ENCODE results near the gene ANTKMT. TPM values are rescaled to one million over a fixed set of nuclear protein-coding genes. Genes with fewer than 3 reads are reported as not detected.
"Not testable (repeated sequence)": the region's sequence is repeated elsewhere in the genome, so short reads cannot be mapped to it uniquely, and the experiment has no call there.

ANTKMT gene
- total RNA-seq, 2 experiments from 2014 or later = 8.4 to 9.3 TPM

DNA sequence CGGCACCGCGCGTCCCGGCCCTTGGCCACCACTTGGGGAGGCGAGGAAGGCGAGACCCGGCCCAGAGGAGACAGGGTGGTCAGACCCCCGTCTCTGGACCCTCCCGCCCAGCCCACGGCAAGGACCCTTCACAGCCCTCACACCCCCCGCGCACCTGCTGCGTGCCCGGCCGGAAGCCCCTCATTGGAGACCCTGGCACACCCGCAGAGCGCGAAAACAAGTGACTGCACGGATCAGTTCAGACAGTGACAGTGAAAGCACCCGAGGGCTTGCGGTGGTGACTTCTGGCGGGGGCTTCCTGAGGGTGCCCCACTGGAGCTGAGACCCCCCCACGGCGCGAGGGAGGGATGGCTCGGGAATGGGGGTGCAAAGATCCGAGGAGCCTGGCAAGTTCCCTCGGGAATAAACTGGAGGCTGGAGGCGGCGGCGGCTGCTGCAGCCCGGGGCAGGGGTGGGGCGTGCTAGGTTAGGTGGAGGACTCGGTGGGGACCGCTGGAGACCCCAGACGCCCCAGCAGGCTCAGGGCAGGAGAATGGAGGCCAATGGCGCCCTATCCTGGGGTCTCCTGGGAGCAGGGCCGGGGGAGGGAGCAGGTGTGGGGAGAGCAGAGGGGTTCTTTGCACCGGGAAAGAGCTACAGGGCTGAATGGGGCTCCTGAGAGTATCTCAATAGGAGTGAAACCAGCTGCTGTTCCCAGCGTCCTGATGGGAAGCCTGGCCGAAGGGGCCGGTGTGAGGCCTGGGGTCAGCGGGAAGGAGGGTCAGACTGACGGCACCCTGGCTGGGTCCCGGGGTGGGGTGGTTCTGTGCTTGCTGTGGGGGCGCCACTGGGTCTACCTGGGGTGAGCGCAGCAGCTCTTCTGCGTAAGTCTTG is 14.5 kb upstream of the ANTKMT start:
- H3K4me1 Mint-ChIP-seq = no peaks in the 10 kb centered on the region
- H3K27me3 Mint-ChIP-seq = peaks cover 52% of the 10 kb centered on the region
- POLR2A ChIA-PET = interaction anchor here (1.1 kb wide), 1 partner anchor 38 kb away, joined by 4 read pairs; the partner anchor contains the start of gene RHOT2
- no peak for DNase-seq
- H3K9me3 Mint-ChIP-seq = no peaks in the 10 kb centered on the region
- CTCF ChIA-PET = interaction anchor here (1.3 to 1.4 kb wide), 2 partner anchors 10 to 30 kb away, joined by 3 read pairs; no protein-coding TSS in a partner anchor
- no peaks in the 10 kb centered on the region for H3K36me3 Mint-ChIP-seq (ENCODE audit: low read depth)
- H3K27ac Mint-ChIP-seq = no peak overlapping the region
- no peak overlapping the region for H3K4me3 Mint-ChIP-seq

DNA sequence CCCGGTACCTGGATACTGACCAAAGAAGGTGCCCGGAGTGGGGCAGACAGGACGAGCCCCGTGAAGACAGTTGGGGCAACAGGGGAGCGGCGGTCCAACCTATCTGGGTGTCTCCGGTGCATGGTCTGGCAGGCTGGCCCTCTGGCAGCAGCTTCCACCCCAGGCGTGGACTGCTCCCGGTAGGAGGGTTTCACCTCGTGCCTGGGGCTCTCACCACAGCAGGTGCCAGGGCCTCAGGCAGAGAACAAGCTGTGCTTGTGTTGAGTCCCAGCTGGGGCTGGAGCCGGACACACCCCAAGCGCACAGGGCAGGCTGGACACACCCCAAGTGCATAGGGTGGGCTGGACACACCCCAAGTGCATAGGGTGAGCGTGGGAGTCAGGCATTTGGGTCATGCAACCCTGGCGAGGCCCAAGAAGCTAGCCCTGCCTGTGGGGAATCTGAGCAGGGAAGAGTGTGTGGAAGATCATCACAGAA is 13.8 kb upstream of the ANTKMT start:
- Mint-ChIP-seq H3K27ac (no peak overlapping the region), H3K4me1 (no peaks in the 10 kb centered on the region), H3K36me3 (ENCODE audit: low read depth) (no peaks in the 10 kb centered on the region), H3K27me3 (peaks cover 46% of the 10 kb centered on the region), H3K4me3 (no peak overlapping the region), H3K9me3 (no peaks in the 10 kb centered on the region)
- ChIA-PET POLR2A (interaction anchor here (1.1 to 1.8 kb wide), 2 partner anchors 11 to 39 kb away, joined by 4 to 9 read pairs; partner anchors contain the start of gene RHOT2), CTCF (interaction anchor here (1.3 to 1.4 kb wide), 2 partner anchors 9 to 29 kb away, joined by 3 read pairs; no protein-coding TSS in a partner anchor)
- DNase-seq = no peak

DNA sequence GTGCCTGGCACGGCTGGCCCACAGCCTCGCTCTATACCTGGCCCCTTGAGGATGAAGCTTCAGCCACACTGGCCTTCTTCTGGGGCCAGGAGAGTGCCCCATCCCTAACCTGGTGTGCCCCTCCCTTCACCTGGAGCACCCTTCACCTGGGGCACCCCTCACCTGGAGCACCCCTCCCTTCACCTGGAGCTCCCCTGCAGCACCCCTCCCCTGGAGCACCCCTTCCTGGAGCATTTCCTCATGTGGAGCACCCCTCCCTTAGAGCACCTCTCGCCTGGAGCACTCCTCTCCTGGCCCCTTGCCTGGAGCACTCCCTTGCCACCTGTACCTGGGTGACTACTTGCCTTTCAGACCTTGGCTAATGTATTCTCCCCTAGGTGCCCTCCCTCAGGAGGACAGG is 12.9 kb upstream of the ANTKMT start:
- Mint-ChIP-seq H3K4me1 (peaks cover 3% of the 10 kb centered on the region), H3K4me3 (no peak overlapping the region), H3K36me3 (ENCODE audit: low read depth) (no peaks in the 10 kb centered on the region), H3K9me3 (no peaks in the 10 kb centered on the region), H3K27ac (no peak overlapping the region), H3K27me3 (peaks cover 41% of the 10 kb centered on the region)
- ChIA-PET CTCF (no interaction called here), POLR2A (interaction anchor here (1.1 to 1.8 kb wide), 2 partner anchors 12 to 40 kb away, joined by 4 to 9 read pairs; partner anchors contain the start of gene RHOT2)
- no peak for DNase-seq

GRCh38 chr16:708959-709358 is 12.0 kb upstream of the ANTKMT start:
- peaks cover 3% of the 10 kb centered on the region for H3K4me1 Mint-ChIP-seq
- H3K36me3 Mint-ChIP-seq (ENCODE audit: low read depth) = no peaks in the 10 kb centered on the region
- CTCF ChIA-PET = interaction anchor here (1.0 kb wide), 1 partner anchor 349 kb away, joined by 4 read pairs; no protein-coding TSS in a partner anchor
- no peak overlapping the region for H3K4me3 Mint-ChIP-seq
- no peak for DNase-seq
- H3K27me3 Mint-ChIP-seq = peaks cover 39% of the 10 kb centered on the region
- H3K9me3 Mint-ChIP-seq = no peaks in the 10 kb centered on the region
- POLR2A ChIA-PET = interaction anchor here (1.1 to 1.8 kb wide), 2 partner anchors 13 to 18 kb away, joined by 3 to 9 read pairs; partner anchors contain the start of gene HAGHL
- no peak overlapping the region for H3K27ac Mint-ChIP-seq

- H3K27me3 Mint-ChIP-seq = peaks cover 37% of the 10 kb centered on the region
- H3K36me3 Mint-ChIP-seq (ENCODE audit: low read depth) = no peaks in the 10 kb centered on the region
- H3K4me3 Mint-ChIP-seq = no peak overlapping the region
- H3K4me1 Mint-ChIP-seq = peaks cover 3% of the 10 kb centered on the region
- CTCF ChIA-PET = interaction anchor here (0.5 to 1.5 kb wide), 8 partner anchors 10 to 348 kb away, joined by 3 to 5 read pairs (median 4); partner anchors contain the start of genes ANTKMT, CHTF18 and RPUSD1
- POLR2A ChIA-PET = interaction anchor here (1.1 kb wide), 1 partner anchor 18 kb away, joined by 3 read pairs; the partner anchor contains the start of gene HAGHL
- no peaks in the 10 kb centered on the region for H3K9me3 Mint-ChIP-seq
- H3K27ac Mint-ChIP-seq = no peak overlapping the region
- DNase-seq = no peak
Measured at GRCh38 chr16:709566-710499, 11.1 kb upstream of the ANTKMT start.

GRCh38 chr16:710500-711075 is 10.4 kb upstream of the ANTKMT start:
- CTCF ChIA-PET = interaction anchor here (0.5 to 1.9 kb wide), 8 partner anchors 9 to 78 kb away, joined by 3 to 10 read pairs (median 4); partner anchors contain the start of genes ANTKMT, CHTF18, CIAO3 and RPUSD1
- Mint-ChIP-seq H3K27me3 (peaks cover 37% of the 10 kb centered on the region), H3K4me1 (peaks cover 3% of the 10 kb centered on the region), H3K4me3 (no peak overlapping the region), H3K27ac (no peak overlapping the region), H3K36me3 (ENCODE audit: low read depth) (no peaks in the 10 kb centered on the region), H3K9me3 (no peaks in the 10 kb centered on the region)
- POLR2A ChIA-PET = no interaction called here
- DNase-seq = no peak

DNA sequence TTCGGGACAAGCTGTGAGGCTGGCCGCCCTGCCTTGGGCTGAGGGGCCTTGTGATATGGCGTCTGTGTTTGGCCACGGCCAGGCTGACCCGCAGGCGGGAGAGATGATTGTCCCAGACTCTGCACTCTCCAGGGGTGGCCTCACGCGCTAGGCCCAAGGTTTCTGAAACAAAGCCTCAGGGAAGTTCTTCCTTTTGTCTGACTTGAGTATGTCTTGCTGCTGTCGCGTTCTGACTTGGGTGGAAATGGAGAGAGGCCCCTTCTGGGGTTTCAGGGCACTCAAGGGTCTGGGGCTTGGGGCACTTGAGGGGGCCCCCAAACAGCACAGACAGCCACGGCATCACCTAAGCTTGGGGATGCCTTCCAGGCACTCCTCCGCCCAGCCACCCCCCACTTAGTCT is 9.9 kb upstream of the ANTKMT start:
- H3K4me3 Mint-ChIP-seq = no peak overlapping the region
- ChIA-PET POLR2A (no interaction called here), CTCF (interaction anchor here (1.1 to 1.9 kb wide), 4 partner anchors 12 to 77 kb away, joined by 3 to 10 read pairs (median 4); partner anchors contain the start of genes CHTF18, CIAO3 and RPUSD1)
- peaks cover 41% of the 10 kb centered on the region for H3K27me3 Mint-ChIP-seq
- no peak overlapping the region for H3K27ac Mint-ChIP-seq
- DNase-seq = no peak
- H3K36me3 Mint-ChIP-seq (ENCODE audit: low read depth) = no peaks in the 10 kb centered on the region
- H3K9me3 Mint-ChIP-seq = no peaks in the 10 kb centered on the region
- H3K4me1 Mint-ChIP-seq = peaks cover 4% of the 10 kb centered on the region

- Mint-ChIP-seq H3K4me1 (peaks cover 4% of the 10 kb centered on the region), H3K9me3 (no peaks in the 10 kb centered on the region), H3K27me3 (peaks cover 39% of the 10 kb centered on the region), H3K27ac (no peak overlapping the region), H3K36me3 (ENCODE audit: low read depth) (no peaks in the 10 kb centered on the region), H3K4me3 (no peak overlapping the region)
- ChIA-PET POLR2A (no interaction called here), CTCF (interaction anchor here (0.7 to 2.6 kb wide), 16 partner anchors 8 to 391 kb away, joined by 3 to 23 read pairs (median 5); partner anchors contain the start of genes ANTKMT, CCDC78, CHTF18 and CIAO3)
- DNase-seq = peak; percentile 81
Measured at GRCh38 chr16:711548-712320, 9.2 kb upstream of the ANTKMT start.

DNA sequence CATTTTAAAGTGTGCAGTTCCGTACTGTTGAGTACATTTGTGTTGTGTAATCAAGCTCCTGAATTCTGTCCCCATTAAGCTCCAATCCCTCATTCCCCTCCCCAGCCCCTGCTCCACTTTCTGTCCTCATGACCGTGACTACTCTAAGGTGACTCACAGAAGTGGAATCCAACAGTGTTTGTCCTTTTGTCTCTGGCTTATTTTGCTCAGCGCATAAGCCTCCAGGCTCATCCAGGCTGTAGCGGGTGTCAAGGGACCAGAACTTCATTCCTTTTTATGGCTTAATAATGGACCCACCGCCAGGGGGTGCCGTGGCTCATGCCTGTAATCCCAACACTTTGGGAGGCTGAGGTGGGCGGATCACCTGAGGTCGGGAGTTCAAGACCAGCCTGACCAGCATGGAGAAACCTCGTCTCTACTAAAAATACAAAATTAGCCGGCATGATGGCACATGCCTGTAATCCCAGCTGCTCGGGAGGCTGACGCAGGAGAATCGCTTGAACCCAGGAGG is 8.2 kb upstream of the ANTKMT start:
- DNase-seq = peak; percentile 59
- not testable (repeated sequence) for H3K4me3 Mint-ChIP-seq; H3K36me3 Mint-ChIP-seq (ENCODE audit: low read depth); H3K27ac Mint-ChIP-seq; H3K9me3 Mint-ChIP-seq; H3K4me1 Mint-ChIP-seq
- H3K27me3 Mint-ChIP-seq = peaks cover 31% of the 10 kb centered on the region
- ChIA-PET POLR2A (interaction anchor here (0.6 kb wide), 1 partner anchor 326 kb away, joined by 3 read pairs; no protein-coding TSS in a partner anchor), CTCF (interaction anchor here (0.7 to 2.6 kb wide), 15 partner anchors 9 to 390 kb away, joined by 3 to 23 read pairs (median 6); partner anchors contain the start of genes CCDC78, CHTF18, CIAO3 and HAGHL)

GRCh38 chr16:714079-714478 is 6.9 kb upstream of the ANTKMT start:
- ChIA-PET POLR2A (no interaction called here), CTCF (interaction anchor here (2.5 to 2.6 kb wide), 2 partner anchors 19 to 72 kb away, joined by 10 to 23 read pairs; no protein-coding TSS in a partner anchor)
- H3K36me3 Mint-ChIP-seq (ENCODE audit: low read depth) = no peaks in the 10 kb centered on the region
- H3K4me1 Mint-ChIP-seq = peaks cover 6% of the 10 kb centered on the region
- H3K9me3 Mint-ChIP-seq = no peaks in the 10 kb centered on the region
- H3K27ac Mint-ChIP-seq = no peak overlapping the region
- no peak overlapping the region for H3K4me3 Mint-ChIP-seq
- no peak for DNase-seq
- peaks cover 22% of the 10 kb centered on the region for H3K27me3 Mint-ChIP-seq
